ACC112 (cell line): ENCODE results near the gene ZNF521.

ENCODE experiments used
- H2AFZ ChIP-seq: fragments of 200-600 bp; sonication (generic); one replicate; pipeline ENCODE4 v1.6.0; 2017; ENCODE audit warnings: antibody characterized with exemption, low read length; ENCODE audit not compliant: unreplicated experiment
- H3K27ac ChIP-seq: fragments of 200-600 bp; sonication (generic); 2 replicates; pipeline ENCODE4 v1.5.1; 2014; ENCODE audit warnings: low read depth, mild to moderate bottlenecking, antibody characterized with exemption, low read length, moderate library complexity
- H3K27me3 ChIP-seq: fragments of 200-600 bp; sonication (generic); 2 replicates; pipeline ENCODE4 v1.6.1; 2014; ENCODE audit warnings: mild to moderate bottlenecking, antibody characterized with exemption, low read length, moderate library complexity, mixed read lengths; ENCODE audit not compliant: insufficient read depth
- H3K36me3 ChIP-seq: fragments of 200-600 bp; sonication (generic); 2 replicates; pipeline ENCODE4 v1.6.1; 2016; ENCODE audit warnings: mild to moderate bottlenecking, antibody characterized with exemption, low read length, moderate library complexity, mixed read lengths; ENCODE audit not compliant: insufficient read depth
- H3K4me1 ChIP-seq: fragments of 200-600 bp; sonication (generic); one replicate; pipeline ENCODE4 v1.6.1; 2016; ENCODE audit warnings: low read length, mixed read lengths; ENCODE audit not compliant: insufficient read depth, unreplicated experiment, control insufficient read depth
- H3K4me3 ChIP-seq: fragments of 200-600 bp; sonication (generic); 2 replicates; pipeline ENCODE4 v1.5.1; 2014; ENCODE audit warnings: mild to moderate bottlenecking, low read depth, low read length
- H3K79me2 ChIP-seq: fragments of 200-600 bp; sonication (generic); one replicate; pipeline ENCODE4 v1.6.0; 2016; ENCODE audit warnings: low read length; ENCODE audit not compliant: control insufficient read depth, unreplicated experiment, insufficient read depth

ZNF521 gene

DNA sequence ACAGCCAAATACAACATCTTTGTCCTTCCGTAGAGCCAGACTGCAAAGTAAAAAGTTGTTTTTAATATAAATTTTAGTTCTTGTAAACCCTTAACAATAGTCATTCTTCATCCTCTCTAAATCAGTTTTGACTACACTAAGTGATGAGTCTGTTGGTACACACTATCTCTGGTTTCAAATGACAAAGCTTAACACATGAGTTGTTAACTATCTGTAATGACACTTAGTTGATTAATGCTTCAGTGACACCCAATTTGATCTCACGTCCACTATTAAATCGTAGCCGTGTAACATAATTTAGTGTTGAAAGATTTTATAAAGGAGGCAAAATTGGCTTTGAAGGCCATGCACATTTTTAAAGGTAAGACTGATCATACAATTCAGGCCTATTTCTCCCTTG, 181.6 kb downstream of the ZNF521 start:
- Histone ChIP-seq H3K4me3 (no peak overlapping the region), H3K79me2 (no peaks in the 10 kb centered on the region), H3K4me1 (peaks cover 6% of the 10 kb centered on the region), H3K27ac (no peak overlapping the region), H3K36me3 (no peaks in the 10 kb centered on the region), H3K27me3 (no peaks in the 10 kb centered on the region), H2AFZ (no peak overlapping the region)

DNA sequence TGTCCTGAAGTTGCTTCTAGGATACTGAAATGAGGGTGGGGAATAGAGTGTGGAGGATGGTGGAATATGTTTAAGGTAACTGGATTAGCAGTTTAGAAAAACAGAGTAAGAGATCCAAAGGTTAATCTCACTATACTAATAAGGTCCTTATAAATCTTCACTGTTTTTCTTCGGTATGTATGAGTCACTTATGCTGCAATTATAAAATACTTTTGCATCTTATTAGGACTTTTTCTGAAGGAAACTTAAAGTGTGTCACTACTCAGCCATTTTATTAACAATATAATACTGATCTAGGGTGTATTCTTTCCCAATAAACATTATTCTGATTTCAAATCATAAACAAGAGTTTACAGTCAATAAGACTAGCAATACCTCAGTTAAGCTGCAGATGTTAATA, 182.3 kb downstream of the ZNF521 start:
- H3K27me3 ChIP-seq, result no peaks in the 10 kb centered on the region
- H3K79me2 ChIP-seq, result no peaks in the 10 kb centered on the region
- H3K27ac ChIP-seq, result no peak overlapping the region
- H2AFZ ChIP-seq, result no peak overlapping the region
- H3K4me1 ChIP-seq, result peaks cover 7% of the 10 kb centered on the region
- no peak overlapping the region for H3K4me3 ChIP-seq
- H3K36me3 ChIP-seq, result no peaks in the 10 kb centered on the region

DNA sequence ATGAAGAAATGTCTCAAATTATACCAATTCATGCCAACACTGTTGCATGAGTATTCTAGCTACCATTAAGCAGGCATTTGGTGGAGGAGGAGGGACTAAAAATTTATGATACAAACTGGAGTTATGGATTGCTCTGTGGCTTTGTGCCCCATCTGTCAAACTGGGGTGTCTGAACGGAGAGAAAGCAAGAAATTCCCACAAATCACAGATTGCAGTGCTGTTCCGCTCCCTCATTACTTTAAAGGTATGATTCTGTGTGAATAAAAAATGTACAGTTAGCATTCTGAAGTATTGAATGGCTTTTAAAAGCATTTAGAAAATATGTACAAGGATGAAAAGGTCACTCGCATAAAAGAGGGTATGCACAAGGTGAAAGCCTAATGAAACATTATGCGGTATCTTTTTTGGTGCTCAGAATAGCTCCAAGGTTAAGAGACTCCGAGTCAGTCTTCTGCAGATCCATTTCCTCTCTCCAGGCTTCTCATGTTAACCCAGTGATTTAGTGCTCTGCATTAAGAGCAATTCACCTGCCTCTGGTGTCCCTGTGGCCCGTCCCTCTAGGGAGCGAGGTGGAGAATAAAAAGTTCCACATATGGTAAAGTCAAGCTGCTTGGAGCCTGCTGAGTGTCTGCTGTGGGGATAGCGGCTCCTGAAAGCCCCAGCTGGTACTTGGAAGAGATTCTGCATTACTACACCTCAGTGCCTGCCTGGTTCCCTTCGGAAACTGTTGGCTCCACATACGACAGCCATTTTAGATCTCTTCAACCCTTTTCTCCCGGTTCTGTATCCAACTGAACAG, 184.2 kb downstream of the ZNF521 start:
- H3K27me3 ChIP-seq, result no peaks in the 10 kb centered on the region
- H3K79me2 ChIP-seq, result no peaks in the 10 kb centered on the region
- no peak overlapping the region for H3K27ac ChIP-seq
- H3K4me1 ChIP-seq, result peaks cover 14% of the 10 kb centered on the region
- H3K4me3 ChIP-seq, result no peak overlapping the region
- no peak overlapping the region for H2AFZ ChIP-seq
- no peaks in the 10 kb centered on the region for H3K36me3 ChIP-seq

DNA sequence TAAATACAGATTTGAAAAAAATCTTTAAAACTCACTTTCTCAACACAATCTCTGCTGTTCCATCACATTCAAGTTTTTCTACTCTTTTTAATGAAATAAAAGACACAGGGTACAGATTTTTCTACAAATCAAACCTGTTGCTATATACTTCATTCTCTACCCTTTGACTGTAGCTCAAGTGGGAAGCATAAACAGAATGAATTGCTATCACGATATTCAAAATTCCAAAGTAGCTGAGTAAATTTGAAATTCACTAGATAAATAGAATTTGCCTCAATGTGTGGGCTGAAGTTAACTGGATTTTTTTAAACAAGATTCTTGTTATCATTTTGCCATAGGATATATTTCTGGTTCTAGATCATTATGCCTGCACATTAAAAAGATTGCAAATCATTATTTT, 185.9 kb downstream of the ZNF521 start:
- Histone ChIP-seq H3K27me3 (no peaks in the 10 kb centered on the region), H3K79me2 (no peaks in the 10 kb centered on the region), H3K36me3 (no peaks in the 10 kb centered on the region), H3K4me3 (no peak overlapping the region), H3K27ac (no peak overlapping the region), H2AFZ (no peak overlapping the region), H3K4me1 (peaks cover 14% of the 10 kb centered on the region)

DNA sequence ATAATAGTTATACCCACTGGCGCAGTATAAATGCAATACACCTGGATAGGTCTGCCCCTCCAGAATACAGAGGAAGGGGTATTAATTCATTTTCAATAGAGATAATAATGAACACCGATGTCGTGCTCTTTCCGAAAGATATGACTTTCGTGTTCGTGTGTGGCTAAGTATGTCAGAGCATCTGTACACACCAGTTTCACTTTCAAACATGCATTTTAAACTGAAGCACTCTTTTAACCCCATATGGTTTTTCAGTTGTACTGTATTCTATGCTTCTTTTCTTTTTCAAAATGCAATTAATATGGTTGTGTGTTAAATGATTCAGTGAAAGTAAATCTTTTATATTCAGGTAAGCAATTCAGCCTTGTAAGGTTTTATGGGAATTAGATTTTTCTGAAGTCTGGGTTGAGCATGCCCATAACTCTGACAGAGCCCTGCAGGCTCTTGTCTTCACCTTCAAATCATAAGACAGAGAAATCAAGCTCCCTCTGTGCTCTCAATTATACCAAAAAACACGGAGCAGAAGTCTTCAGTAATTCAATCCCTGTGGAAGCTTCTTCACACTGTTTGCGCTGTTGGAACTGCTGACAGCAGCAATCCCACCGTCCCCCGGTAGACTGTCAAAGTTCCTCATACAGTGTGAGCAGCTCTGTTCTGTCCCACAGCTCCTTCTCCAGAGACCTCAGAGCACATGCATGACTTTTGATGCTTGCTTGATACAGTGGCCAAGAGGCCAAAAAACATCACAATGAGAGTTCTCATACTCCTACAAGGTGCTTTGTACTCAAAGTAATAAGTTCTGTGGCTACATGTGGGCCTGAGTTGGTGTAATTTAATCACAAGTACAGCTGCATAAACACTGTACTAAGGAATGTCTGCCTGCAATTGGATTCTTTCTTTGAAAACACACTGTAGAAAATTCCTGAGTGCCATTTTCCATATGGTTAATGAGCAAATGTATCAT, 186.8 kb downstream of the ZNF521 start:
- no peaks in the 10 kb centered on the region for H3K36me3 ChIP-seq
- peak overlapping the region; percentile 55 for H2AFZ ChIP-seq
- H3K4me1 ChIP-seq, result peaks cover 14% of the 10 kb centered on the region
- no peak overlapping the region for H3K27ac ChIP-seq
- H3K27me3 ChIP-seq, result no peaks in the 10 kb centered on the region
- H3K79me2 ChIP-seq, result no peaks in the 10 kb centered on the region
- H3K4me3 ChIP-seq, result peak overlapping the region; percentile 83

DNA sequence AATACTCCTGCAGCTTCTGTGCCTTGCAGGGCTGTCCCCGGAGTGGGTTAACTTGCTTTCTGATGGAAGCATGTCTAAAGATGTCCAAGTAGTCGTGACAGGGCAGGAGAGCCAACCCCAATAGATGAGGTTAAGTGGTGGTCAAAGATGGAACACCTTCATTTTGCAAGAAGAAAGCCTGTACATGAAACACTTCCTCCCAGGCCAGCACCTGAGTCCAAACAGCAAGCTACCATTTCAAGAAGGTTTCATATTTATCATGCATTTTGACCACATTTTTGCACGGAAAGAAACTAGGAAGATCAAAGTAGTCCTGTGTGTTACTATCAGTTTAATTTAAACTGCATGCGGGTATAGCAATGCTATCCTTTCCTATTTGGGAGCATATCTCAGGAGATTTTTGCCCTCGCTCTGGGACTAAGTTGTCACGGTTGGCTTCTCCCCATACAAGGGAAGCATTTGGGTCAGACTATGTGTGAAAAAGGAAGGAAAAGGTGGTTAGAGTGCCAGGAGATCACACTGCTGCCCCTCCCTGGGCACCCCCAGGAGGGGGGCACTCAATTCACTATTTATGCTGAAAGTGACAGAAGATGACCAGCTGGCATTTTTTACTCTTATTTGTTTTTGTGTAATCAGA, 187.6 kb downstream of the ZNF521 start:
- Histone ChIP-seq H2AFZ (peak overlapping the region; percentile 55), H3K36me3 (no peaks in the 10 kb centered on the region), H3K4me1 (peaks cover 14% of the 10 kb centered on the region), H3K79me2 (no peaks in the 10 kb centered on the region), H3K27me3 (no peaks in the 10 kb centered on the region), H3K4me3 (peak overlapping the region; percentile 83), H3K27ac (no peak overlapping the region)

DNA sequence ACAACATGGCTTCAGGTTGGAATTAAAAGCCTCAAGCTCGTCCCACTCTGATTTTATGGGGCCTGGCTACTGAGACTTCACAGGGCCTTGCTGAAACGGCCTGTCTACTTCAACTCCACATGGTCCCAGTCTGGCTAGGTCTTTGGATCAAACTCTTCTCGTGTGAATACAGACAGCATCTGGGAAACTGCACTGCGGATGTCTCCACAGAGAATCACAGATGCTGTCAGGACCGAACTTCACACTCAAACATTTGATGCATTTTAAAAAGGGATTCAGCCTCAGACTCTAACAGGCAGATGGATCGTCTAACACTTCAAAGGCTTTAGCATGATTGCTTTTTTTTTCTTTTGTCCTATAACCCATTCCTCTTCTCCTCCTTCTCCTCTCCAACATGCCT, 198.5 kb downstream of the ZNF521 start:
- no peak overlapping the region for H2AFZ ChIP-seq
- H3K27me3 ChIP-seq, result no peaks in the 10 kb centered on the region
- H3K79me2 ChIP-seq, result no peaks in the 10 kb centered on the region
- no peaks in the 10 kb centered on the region for H3K36me3 ChIP-seq
- H3K4me3 ChIP-seq, result no peak overlapping the region
- no peaks in the 10 kb centered on the region for H3K4me1 ChIP-seq
- no peak overlapping the region for H3K27ac ChIP-seq

DNA sequence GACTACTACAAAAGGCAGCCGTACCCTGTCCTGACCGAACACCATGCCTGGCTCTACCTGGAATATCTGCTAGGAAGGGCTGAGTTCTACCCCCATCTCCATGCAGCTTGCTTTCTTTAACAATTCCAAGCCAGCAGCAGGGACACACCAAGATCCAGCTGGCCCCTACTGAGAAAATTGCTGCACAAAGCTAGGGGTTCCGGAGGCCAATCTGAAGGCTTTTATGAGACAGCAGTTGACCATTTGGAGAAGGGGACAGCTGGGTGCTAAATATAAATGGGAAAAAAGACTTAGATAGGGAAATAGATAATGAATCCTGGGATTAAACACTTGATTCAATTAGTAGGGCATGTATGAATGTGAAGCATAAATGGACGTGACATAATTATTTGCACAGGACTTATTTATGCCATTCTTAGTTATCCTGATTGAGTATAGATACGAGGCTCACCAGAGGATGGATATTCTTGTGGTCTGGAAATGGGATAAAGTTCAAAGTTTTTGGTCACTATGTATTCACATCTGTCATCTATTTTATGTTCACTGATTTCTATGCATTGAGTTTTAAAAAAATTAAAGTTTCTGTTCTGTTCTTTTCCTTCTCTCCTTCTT, 204.0 kb downstream of the ZNF521 start:
- Histone ChIP-seq H3K4me1 (no peaks in the 10 kb centered on the region), H3K36me3 (no peaks in the 10 kb centered on the region), H2AFZ (no peak overlapping the region), H3K27me3 (no peaks in the 10 kb centered on the region), H3K27ac (no peak overlapping the region), H3K79me2 (no peaks in the 10 kb centered on the region), H3K4me3 (no peak overlapping the region)

DNA sequence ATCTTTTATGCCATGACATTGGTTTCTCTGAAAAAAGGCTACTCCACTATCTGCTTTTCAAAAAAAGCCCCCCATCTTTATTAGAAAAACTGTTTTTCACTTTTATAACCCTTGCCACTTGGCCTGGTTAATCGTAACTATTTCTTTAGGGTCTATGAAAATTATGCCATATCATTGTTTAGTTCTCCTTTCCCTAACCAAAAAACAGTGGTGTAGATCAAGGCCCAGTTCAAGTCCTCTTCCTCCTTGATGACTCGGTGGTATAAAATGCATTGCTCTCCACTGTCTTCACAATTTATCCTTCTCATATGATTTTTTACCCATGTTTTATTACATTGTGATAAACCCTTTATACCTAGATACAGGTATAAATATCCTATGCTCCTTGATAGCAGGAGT, 205.5 kb downstream of the ZNF521 start:
- Histone ChIP-seq H3K4me3 (no peak overlapping the region), H3K4me1 (no peaks in the 10 kb centered on the region), H2AFZ (no peak overlapping the region), H3K36me3 (no peaks in the 10 kb centered on the region), H3K79me2 (no peaks in the 10 kb centered on the region), H3K27me3 (no peaks in the 10 kb centered on the region), H3K27ac (no peak overlapping the region)

DNA sequence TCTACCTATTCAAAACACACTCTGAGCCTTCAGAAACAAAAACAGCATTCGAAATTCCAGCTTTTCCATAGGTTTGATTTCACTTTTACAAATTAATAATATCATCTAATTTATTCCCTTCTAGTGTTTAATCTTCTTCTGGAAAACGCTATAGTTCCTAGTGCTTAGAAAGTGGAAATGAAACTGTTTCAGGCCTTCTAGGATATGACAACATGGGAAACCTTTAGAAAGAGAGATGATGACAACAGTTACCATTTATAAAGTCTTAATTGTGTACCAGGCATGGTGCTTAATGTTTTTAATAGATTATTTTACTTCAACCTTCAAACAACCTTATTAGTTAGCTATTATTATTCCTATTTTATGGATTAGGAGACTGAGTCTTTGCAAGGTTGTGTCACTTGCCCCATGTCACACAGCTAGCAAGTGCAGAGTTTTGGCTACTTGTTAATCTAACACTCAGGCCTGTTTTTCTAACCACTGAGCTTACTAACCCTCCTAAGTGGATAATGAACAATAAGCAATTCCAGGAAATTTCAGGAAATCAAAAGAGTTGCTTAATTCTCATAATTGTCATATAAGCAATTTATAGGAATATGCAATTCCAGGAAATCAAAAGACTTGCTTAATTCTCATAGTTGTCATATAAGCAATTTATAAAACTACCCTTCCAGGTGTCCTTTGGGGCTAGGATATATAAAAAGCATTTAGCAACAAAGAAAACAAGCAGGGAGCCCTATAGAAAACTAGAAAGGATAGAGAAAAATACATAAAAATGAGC, 206.0 kb downstream of the ZNF521 start:
- Histone ChIP-seq H2AFZ (no peak overlapping the region), H3K4me3 (no peak overlapping the region), H3K27me3 (no peaks in the 10 kb centered on the region), H3K27ac (no peak overlapping the region), H3K4me1 (no peaks in the 10 kb centered on the region), H3K79me2 (no peaks in the 10 kb centered on the region), H3K36me3 (no peaks in the 10 kb centered on the region)
